Bronchial epithelial cell (primary cell): ENCODE results near the gene CDADC1. TPM values are rescaled to one million over a fixed set of nuclear protein-coding genes. Genes with fewer than 3 reads are reported as not detected.
A peak's percentile ranks its signal among the peaks of the same experiment; 100 is the strongest.

Experiments
- DNase-seq: peaks from one replicate; pipeline ENCODE4 v3.0.0-alpha.2; 2010; ENCODE audit warnings: low read depth
- FAIRE-seq: peaks from 2 replicates; lab custom pipeline; 2011; peaks lifted over from hg19 to GRCh38; lab: Jason Lieb, UNC
- H3K27me3 ChIP-seq: 2 replicates; pipeline ENCODE4 v1.5.1; 2011; ENCODE audit warnings: low read length; ENCODE audit not compliant: control insufficient read depth, insufficient read depth
- H3K36me3 ChIP-seq: 2 replicates; pipeline ENCODE4 v1.5.1; 2011; ENCODE audit warnings: low read length; ENCODE audit not compliant: control insufficient read depth, insufficient read depth
- H3K4me3 ChIP-seq: 2 replicates; pipeline ENCODE4 v1.5.1; 2011; ENCODE audit warnings: mild to moderate bottlenecking, low read depth, low read length, control low read depth
- total RNA-seq: library from RNA; depleted of rRNA; stranded (reverse); fragments of >200 nt; gene quantifications from 2 replicates; pipeline ENCODE4 v1.2.1, GENCODE V29; 2014
- TF ChIP-seq, protein P1 (sequence below): IDR thresholded peaks from 2 replicates; pipeline ENCODE4 v1.5.1; 2011; ENCODE audit warnings: mild to moderate bottlenecking, moderate library complexity, low read length, control low read depth, inconsistent platforms; ENCODE audit not compliant: insufficient read depth, severe bottlenecking

The CDADC1 gene
- total RNA-seq, 1 donor from 2014 or later: 6.6 TPM

DNA sequence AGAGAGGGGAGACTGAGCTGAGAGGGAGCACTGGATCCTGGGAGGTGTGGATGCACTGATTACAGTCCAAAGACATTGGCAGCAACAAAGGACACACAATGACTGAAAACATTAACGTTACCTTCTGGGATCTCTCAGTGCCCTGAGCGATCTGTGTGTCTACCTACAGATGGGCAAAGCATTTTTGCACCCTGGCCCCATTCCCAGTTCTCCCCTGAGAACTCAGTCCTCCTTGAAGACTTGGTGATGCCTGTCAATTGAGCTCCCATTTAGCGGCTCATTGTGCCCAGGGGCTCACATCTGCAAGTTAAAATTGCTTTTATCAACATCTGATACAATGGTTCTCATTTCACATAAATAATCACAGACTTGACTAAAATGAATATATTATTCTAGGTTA, 62.5 kb downstream of the CDADC1 start:
- Histone ChIP-seq H3K36me3 (no peaks in the 10 kb centered on the region), H3K4me3 (no peak overlapping the region), H3K27me3 (no peaks in the 10 kb centered on the region)
- DNase-seq: no peak
- FAIRE-seq: no peak
- TF ChIP-seq, protein P1, sequence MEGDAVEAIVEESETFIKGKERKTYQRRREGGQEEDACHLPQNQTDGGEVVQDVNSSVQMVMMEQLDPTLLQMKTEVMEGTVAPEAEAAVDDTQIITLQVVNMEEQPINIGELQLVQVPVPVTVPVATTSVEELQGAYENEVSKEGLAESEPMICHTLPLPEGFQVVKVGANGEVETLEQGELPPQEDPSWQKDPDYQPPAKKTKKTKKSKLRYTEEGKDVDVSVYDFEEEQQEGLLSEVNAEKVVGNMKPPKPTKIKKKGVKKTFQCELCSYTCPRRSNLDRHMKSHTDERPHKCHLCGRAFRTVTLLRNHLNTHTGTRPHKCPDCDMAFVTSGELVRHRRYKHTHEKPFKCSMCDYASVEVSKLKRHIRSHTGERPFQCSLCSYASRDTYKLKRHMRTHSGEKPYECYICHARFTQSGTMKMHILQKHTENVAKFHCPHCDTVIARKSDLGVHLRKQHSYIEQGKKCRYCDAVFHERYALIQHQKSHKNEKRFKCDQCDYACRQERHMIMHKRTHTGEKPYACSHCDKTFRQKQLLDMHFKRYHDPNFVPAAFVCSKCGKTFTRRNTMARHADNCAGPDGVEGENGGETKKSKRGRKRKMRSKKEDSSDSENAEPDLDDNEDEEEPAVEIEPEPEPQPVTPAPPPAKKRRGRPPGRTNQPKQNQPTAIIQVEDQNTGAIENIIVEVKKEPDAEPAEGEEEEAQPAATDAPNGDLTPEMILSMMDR: no peak

DNA sequence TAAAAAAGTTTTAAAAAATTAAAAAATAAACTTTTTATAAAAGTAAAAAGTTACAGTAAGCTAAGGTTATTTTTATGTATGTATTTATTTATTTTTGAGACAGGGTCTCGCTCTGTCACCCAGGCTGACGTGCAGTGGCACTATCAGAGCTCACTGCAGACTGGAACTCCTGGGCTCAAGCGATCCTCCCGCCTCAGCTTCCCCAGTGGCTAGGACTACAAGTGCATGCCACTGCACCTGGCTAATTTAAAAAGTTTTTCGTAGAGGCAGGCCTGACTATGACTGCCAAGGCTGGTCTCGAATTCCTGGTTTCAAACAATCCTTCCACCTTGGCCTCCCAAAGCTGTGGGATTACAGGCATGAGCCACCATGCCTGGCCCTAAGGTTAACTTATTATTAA, 64.1 kb downstream of the CDADC1 start:
- H3K27me3 ChIP-seq: no peaks in the 10 kb centered on the region
- TF ChIP-seq, protein P1: no peak
- DNase-seq: no peak
- no peak for FAIRE-seq
- no peak overlapping the region for H3K4me3 ChIP-seq
- H3K36me3 ChIP-seq: no peaks in the 10 kb centered on the region

DNA sequence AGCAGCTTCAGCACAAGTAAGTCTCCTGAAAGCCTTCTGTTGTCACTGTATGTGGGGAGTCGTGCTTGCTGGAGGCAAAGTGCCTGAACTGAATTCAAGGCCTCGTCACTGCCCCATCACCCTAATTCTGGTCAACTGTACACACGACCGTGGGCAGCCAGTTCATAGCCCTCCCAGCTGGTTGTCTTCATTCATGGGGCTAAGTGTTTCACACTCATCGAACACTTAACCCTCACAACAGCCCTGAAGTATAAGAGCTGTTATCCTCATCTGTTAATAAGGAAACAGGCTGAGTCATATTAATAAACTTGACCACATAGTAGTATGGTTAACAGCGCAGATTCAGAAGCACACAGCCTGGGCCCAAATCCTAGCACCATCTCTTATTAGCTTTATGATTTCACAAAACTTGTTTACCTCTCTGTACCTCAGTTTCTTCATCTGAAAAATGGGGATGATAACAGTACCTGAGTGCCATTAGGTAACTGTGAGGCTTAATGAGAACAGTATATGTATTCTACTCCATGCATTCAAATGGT, 66.7 kb downstream of the CDADC1 start:
- Histone ChIP-seq H3K4me3 (no peak overlapping the region), H3K27me3 (no peaks in the 10 kb centered on the region), H3K36me3 (no peaks in the 10 kb centered on the region)
- DNase-seq (peak; percentile 49), FAIRE-seq (no peak)
- TF ChIP-seq, protein P1: no peak

DNA sequence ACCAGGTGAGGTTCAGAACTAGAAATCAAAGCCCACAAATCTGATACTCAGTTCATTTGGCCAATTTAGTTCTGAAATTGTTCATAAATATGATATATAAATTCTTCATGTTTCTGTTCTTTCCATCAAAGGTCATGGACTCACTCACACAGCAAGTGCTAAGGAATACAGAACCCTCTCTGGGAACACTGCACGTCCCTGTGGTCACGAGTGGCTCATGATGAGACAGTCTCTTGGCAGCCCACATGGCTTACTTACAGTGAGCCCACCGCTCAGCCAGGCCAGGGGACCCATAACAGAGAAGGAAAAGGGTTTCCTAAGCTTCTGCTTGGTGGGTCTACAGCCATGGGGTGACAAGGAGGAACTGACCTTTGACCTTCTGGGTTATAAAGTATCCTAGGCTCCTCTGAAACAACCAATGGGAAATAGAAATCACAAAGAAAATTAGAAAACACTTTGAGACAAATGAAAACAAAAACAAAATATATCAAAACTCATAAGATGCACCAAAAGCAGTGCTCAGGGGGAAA, 67.4 kb downstream of the CDADC1 start:
- H3K4me3 ChIP-seq: no peak overlapping the region
- DNase-seq: no peak
- H3K36me3 ChIP-seq: no peaks in the 10 kb centered on the region
- no peaks in the 10 kb centered on the region for H3K27me3 ChIP-seq
- TF ChIP-seq, protein P1: no peak
- FAIRE-seq: no peak

DNA sequence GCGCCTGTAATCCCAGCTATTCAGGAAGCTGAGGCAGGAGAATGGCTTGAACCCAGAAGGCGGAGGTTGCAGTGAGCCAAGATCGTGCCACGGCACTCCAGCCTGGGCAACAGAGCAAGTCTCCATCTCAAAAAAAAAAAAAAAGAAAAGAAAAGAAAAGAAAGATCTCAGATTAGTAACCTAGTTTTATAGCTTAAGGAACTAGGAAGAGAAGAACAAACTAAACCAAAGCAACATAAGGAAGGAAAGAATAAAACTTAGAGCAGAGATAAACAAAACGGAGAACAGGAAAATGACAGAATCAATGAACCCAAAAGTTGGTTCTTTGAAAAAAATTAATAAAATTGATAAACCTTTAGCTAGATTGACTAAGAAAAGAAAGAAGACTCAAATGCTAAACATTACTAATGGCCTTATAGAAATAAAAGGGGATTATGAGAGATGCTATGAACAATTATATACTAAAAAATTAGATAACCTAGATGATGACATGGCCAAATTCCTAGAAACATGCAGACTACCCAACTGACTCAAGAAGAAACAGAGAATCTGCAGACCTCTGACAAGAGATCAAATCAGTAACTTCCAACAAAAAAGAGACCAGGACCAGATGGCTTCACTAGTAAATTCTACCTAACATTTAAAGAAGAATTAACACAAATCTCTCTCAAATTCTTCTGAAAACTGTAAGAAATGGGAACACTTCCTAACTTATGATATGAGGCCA, 68.2 kb downstream of the CDADC1 start:
- FAIRE-seq: no peak
- Histone ChIP-seq H3K4me3 (no peak overlapping the region), H3K36me3 (no peaks in the 10 kb centered on the region), H3K27me3 (no peaks in the 10 kb centered on the region)
- DNase-seq: no peak
- TF ChIP-seq, protein P1: no peak

DNA sequence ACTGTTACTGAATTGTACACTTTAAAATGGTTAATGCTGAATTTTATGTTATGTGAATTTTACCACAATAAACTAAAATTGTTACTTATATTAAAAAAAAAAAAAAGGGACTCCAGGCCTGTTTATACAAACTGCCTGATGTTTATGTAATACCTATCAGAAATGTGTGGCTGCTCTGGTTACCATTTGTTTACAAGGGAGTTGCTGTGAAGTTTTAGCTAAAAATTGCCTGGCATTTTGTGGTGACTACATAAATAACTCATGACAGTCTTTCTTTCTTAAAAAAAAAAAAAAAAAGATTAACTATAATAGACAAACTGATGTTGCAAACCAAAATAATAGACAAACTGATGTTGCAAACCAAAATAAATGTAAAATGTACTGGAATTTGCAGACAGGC, 71.8 kb downstream of the CDADC1 start:
- DNase-seq (no peak), FAIRE-seq (no peak)
- Histone ChIP-seq H3K27me3 (no peaks in the 10 kb centered on the region), H3K4me3 (no peak overlapping the region), H3K36me3 (no peaks in the 10 kb centered on the region)
- TF ChIP-seq, protein P1: no peak
